ENCODE measurements around the gene NSFL1C.

Gene NSFL1C

GRCh38 chr20:1457992-1458391, 8.7 kb downstream of the NSFL1C start:
- H3K9me2 ChIP-seq (replicated peaks; ENCODE audit: insufficient read depth, low read length), result no peaks in the 10 kb centered on the region
- no peaks in the 10 kb centered on the region; the same call in 1 of the 2 replicates for H4K20me1 ChIP-seq (ENCODE audit: low read depth, low read length)
- H3K27ac ChIP-seq (ENCODE audit: low read depth, low read length), result no peak overlapping the region
- H3K9me3 ChIP-seq (ENCODE audit: insufficient read depth, low read length), result no peaks in the 10 kb centered on the region
- no peak overlapping the region for H3K4me2 ChIP-seq (ENCODE audit: low read depth, low read length, poor library complexity, severe bottlenecking)
- no peak overlapping the region for H3K4me3 ChIP-seq (ENCODE audit: insufficient read depth, low read length, poor library complexity, severe bottlenecking)
- 0 out of 2 replicates have a peak, but pooled peaks cover 3% of the 10 kb centered on the region for H3K36me3 ChIP-seq (ENCODE audit: low read length)
- H3K9ac ChIP-seq (ENCODE audit: low read length), result no peak overlapping the region
- TF ChIP-seq EZH2phosphoT487 (conservative IDR thresholded peaks at IDR 0.05; ENCODE audit: low read length) (no peak), CTCF (IDR thresholded peaks at IDR 0.05; ENCODE audit: insufficient read depth, low read length, poor library complexity, severe bottlenecking) (no peak)
- peaks cover 13% of the 10 kb centered on the region; the same call in 1 of the 2 replicates for H3K79me2 ChIP-seq (ENCODE audit: insufficient read depth, low read length)
- no peak overlapping the region for H2AFZ ChIP-seq (ENCODE audit: low read depth, low read length, severe bottlenecking)
- H3K27me3 ChIP-seq (ENCODE audit: low read length), result no peaks in the 10 kb centered on the region
- no peaks in the 10 kb centered on the region for H3F3A ChIP-seq (ENCODE audit: insufficient read depth)

GRCh38 chr20:1456300-1456699, 10.3 kb downstream of the NSFL1C start:
- H3K27me3 ChIP-seq (ENCODE audit: low read length), result no peaks in the 10 kb centered on the region
- no peaks in the 10 kb centered on the region; the same call in 1 of the 2 replicates for H4K20me1 ChIP-seq (ENCODE audit: low read depth, low read length)

GRCh38 chr20:1450926-1451491, 15.6 kb downstream of the NSFL1C start:
- Histone ChIP-seq H4K20me1 (ENCODE audit: low read depth, low read length) (no peaks in the 10 kb centered on the region), H3K27me3 (ENCODE audit: low read length) (no peaks in the 10 kb centered on the region), H2AFZ (ENCODE audit: low read depth, low read length, severe bottlenecking) (no peak overlapping the region), H3F3A (ENCODE audit: insufficient read depth) (no peaks in the 10 kb centered on the region), H3K36me3 (ENCODE audit: low read length) (peaks cover 2% of the 10 kb centered on the region; the same call in 1 of the 2 replicates), H3K4me3 (ENCODE audit: insufficient read depth, low read length, poor library complexity, severe bottlenecking) (no peak overlapping the region), H3K9me3 (ENCODE audit: insufficient read depth, low read length) (no peaks in the 10 kb centered on the region), H3K79me2 (ENCODE audit: insufficient read depth, low read length) (no peaks in the 10 kb centered on the region), H3K4me2 (ENCODE audit: low read depth, low read length, poor library complexity, severe bottlenecking) (no peak overlapping the region), H3K9me2 (replicated peaks; ENCODE audit: insufficient read depth, low read length) (no peaks in the 10 kb centered on the region), H3K27ac (ENCODE audit: low read depth, low read length) (no peak overlapping the region), H3K9ac (ENCODE audit: low read length) (no peak overlapping the region)
- TF ChIP-seq EZH2phosphoT487 (conservative IDR thresholded peaks at IDR 0.05; ENCODE audit: low read length) (no peak), CTCF (IDR thresholded peaks at IDR 0.05; ENCODE audit: insufficient read depth, low read length, poor library complexity, severe bottlenecking) (no peak)

More at GRCh38 chr20:1456300-1456699, 10.3 kb downstream of the NSFL1C start:
- TF ChIP-seq CTCF (IDR thresholded peaks at IDR 0.05; ENCODE audit: insufficient read depth, low read length, poor library complexity, severe bottlenecking) (no peak), EZH2phosphoT487 (conservative IDR thresholded peaks at IDR 0.05; ENCODE audit: low read length) (no peak)
- Histone ChIP-seq H3K4me3 (ENCODE audit: insufficient read depth, low read length, poor library complexity, severe bottlenecking) (no peak overlapping the region), H3K27ac (ENCODE audit: low read depth, low read length) (no peak overlapping the region), H3K4me2 (ENCODE audit: low read depth, low read length, poor library complexity, severe bottlenecking) (no peak overlapping the region), H3K9me3 (ENCODE audit: insufficient read depth, low read length) (no peaks in the 10 kb centered on the region), H3K9ac (ENCODE audit: low read length) (no peak overlapping the region), H3K36me3 (ENCODE audit: low read length) (0 out of 2 replicates have a peak, but pooled peaks cover 3% of the 10 kb centered on the region), H3F3A (ENCODE audit: insufficient read depth) (no peaks in the 10 kb centered on the region), H3K9me2 (replicated peaks; ENCODE audit: insufficient read depth, low read length) (no peaks in the 10 kb centered on the region), H3K79me2 (ENCODE audit: insufficient read depth, low read length) (0 out of 2 replicates have a peak, but pooled peaks cover 4% of the 10 kb centered on the region), H2AFZ (ENCODE audit: low read depth, low read length, severe bottlenecking) (no peak overlapping the region)

Data from SU-DHL-6 (cell line).